Heart left ventricle (tissue), 16 donors: ENCODE measurements around the gene SLC43A3. TPM values are rescaled to one million over a fixed set of nuclear protein-coding genes. Genes with fewer than 3 reads are reported as not detected.
"Not testable (repeated sequence)": the region's sequence is repeated elsewhere in the genome, so short reads cannot be mapped to it uniquely, and the experiment has no call there.

Experiments
- ATAC-seq, 4 donors: fragments of 200-7000 bp; cut with Tn5 transposase; one replicate each; pipeline ENCODE4 v1.9.1; 2020 to 2022; ENCODE audit warnings: moderate library complexity in 4 of 4, mild to moderate bottlenecking in 3 of 4, moderate number of reproducible peaks in 1 of 4
- DNase-seq, 5 donors: peaks; one replicate each; pipeline ENCODE4 v3.0.0-alpha.2; 2020
- H3K27ac ChIP-seq, 12 donors: fragments of 200-600 bp; sonication (generic) in 4 of 12; one replicate each; pipeline versions ENCODE4 v1.5.0 to v1.8.0; 2016 to 2022; ENCODE audit warnings: mild to moderate bottlenecking in 2 of 12
- H3K27me3 ChIP-seq, 9 donors: fragments of 200-600 bp; sonication (generic) in 2 of 9; one replicate each; pipeline versions ENCODE4 v1.5.1 to v1.8.0; 2016 to 2022; ENCODE audit warnings: mild to moderate bottlenecking in 3 of 9
- H3K36me3 ChIP-seq, 9 donors: fragments of 200-600 bp; sonication (generic) in 2 of 9; one replicate each; pipeline versions ENCODE4 v1.5.0 to v1.8.0; 2018 to 2022; ENCODE audit warnings: mild to moderate bottlenecking in 2 of 9
- H3K4me1 ChIP-seq, 12 donors: fragments of 200-600 bp; sonication (generic) in 4 of 12; one replicate each; pipeline versions ENCODE4 v1.5.0 to v1.8.0; 2016 to 2022; ENCODE audit warnings: mild to moderate bottlenecking in 3 of 12
- H3K4me3 ChIP-seq, 12 donors: fragments of 200-600 bp; sonication (generic) in 4 of 12; one replicate each; pipeline versions ENCODE4 v1.5.0 to v1.8.0; 2017 to 2022; ENCODE audit warnings: mild to moderate bottlenecking in 9 of 12, moderate library complexity in 4 of 12
- H3K9me3 ChIP-seq, 12 donors: fragments of 200-600 bp; sonication (generic) in 4 of 12; one replicate each; pipeline versions ENCODE4 v1.5.0 to v1.8.0; 2016 to 2022; ENCODE audit warnings: mild to moderate bottlenecking in 1 of 12
- CTCF ChIP-seq, 12 donors: fragments of 200-600 bp; sonication (generic) in 4 of 12; IDR thresholded peaks; one replicate each; pipeline versions ENCODE4 v1.5.0 to v1.8.0; 2018 to 2022; ENCODE audit warnings: antibody characterized with exemption in 12 of 12, mild to moderate bottlenecking in 5 of 12
- POLR2A ChIP-seq, 2 donors: fragments of 450-650 bp; IDR thresholded peaks; one replicate each; pipeline ENCODE4 v1.6.1; 2017; ENCODE audit warnings: antibody characterized with exemption in 2 of 2, mild to moderate bottlenecking in 2 of 2, moderate library complexity in 2 of 2
- WGBS, 4 donors: extraction: QIAGEN DNeasy Blood & Tissue Kit in 2 of 4; methylation state at CpG; one replicate each; pipeline versions ENCODE4 v1.1.5 to v1.1.7; 2013 to 2018; 5-methylcytosine and 5-hydroxymethylcytosine counted together
- intact Hi-C, 10 donors: fragments of 100-400 bp; cut with DNase I; formaldehyde crosslinking; loops; one replicate each; pipeline versions ENCODE4 v1.11.1 to v1.14.2; 2022
- polyA plus RNA-seq, 2 donors: library from polyadenylated mRNA; stranded (reverse); fragments of 200-250 nt; gene quantifications; one replicate each; pipeline ENCODE4 v1.2.3, GENCODE V29; 2013
- total RNA-seq, 9 donors: library from RNA; depleted of rRNA in 2 of 9; stranded (reverse); fragments of >200 nt in 2 of 9; fragmentation: NEBNext Ultra II Directional in 3 of 9; extraction: Animal tissue kit (Norgen Biotek cat#: 25700) in 3 of 9; gene quantifications; one replicate each; pipeline versions ENCODE4 v1.1.0 to v1.2.4, GENCODE V29; 2016 to 2023
- donor health status: ischemic (EF 13 %, LVEDD 7.1; RV severe dilation, severe dysfunction).
- donor health status: healthy with polysubstance abuse.
- donor health status: DM: no; HTN: yes; CAD: no.
- donor health status: DM: no; HTN: no; CAD: no.
- donor health status: ischemic (EF 25% LVEDD 6.9; RV normal size, moderate dysfunction).
- donor health status: ischemic (EF 25% LVEDD 5.7; RV mildly dilated, moderate dysfunction).
- donor health status: healthy.
- donor health status: DM: yes; HTN: yes; CAD: no.
- donor health status: ischemic (EF 35%, LVEDD 5.7; RV mildly dilated, moderate dysfunction).
- donor health status: nonischemic (EF 11% LVEDD 7.7; RV severe dilation, severe dysfunction).
- donor health status: DM: yes; HTN: yes; CAD: no.
- donor health status: PGD.
- donor health status: ischemic (EF 29% LVEDD 5.4; RV normal size, mild dysfunction).
- donor health status: nonischemic (EF 23%, LVEDD 6.1; RV moderate dilation, normal function).

SLC43A3 gene
- total and polyA plus RNA-seq, 11 donors = 13.5 to 56.9 (median 23.6) TPM

DNA sequence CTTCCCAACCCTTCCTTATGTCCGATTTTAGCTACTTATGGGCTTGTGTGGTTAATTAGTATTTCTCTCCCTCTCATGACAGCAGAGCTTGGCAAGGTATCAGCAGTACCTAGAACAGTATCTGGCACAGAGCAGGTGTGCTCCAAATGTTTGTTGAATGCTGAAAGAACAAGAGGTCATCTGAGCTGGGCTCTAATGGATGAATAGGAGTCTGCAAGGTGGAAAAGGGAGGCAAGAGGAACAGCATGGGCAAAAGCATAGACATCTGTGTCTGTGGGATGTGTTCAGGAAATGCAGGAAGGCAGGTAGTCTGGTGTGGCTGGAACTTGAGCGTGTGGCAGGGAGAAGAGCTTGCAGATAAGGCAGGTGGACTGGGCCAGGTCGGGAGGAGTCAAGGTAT is 65.0 kb downstream of the SLC43A3 start:
- intact Hi-C loops = no loop called here
- TF ChIP-seq POLR2A (IDR thresholded peaks at IDR 0.05) = no peak
- no peak for TF ChIP-seq CTCF (IDR thresholded peaks at IDR 0.05)
- peaks cover 0 to 23% (median 12%) of the 10 kb centered on the region in 12 donors for H3K4me1 ChIP-seq
- peaks cover 0 to 4% (median 0%) of the 10 kb centered on the region in 9 donors for H3K27me3 ChIP-seq
- 84 to 91% (median 87%) methylated on average over 3 of the region's 3 CpGs for WGBS, 4 donors
- no peaks in the 10 kb centered on the region for H3K36me3 ChIP-seq
- ATAC-seq (no peak), DNase-seq (no peak)
- H3K4me3 ChIP-seq = no peak overlapping the region
- no peaks in the 10 kb centered on the region for H3K9me3 ChIP-seq
- H3K27ac ChIP-seq = no peak overlapping the region

- H3K4me3 ChIP-seq, H3K9me3 ChIP-seq, intact Hi-C loops, DNase-seq, H3K27ac ChIP-seq, H3K36me3 ChIP-seq, ATAC-seq, H3K27me3 ChIP-seq: not testable (repeated sequence)
- H3K4me1 ChIP-seq = peaks cover 0 to 23% (median 14%) of the 10 kb centered on the region in 12 donors
Measured at GRCh38 chr11:57361420-57361819, 65.5 kb downstream of the SLC43A3 start.

GRCh38 chr11:57360991-57361390 is 65.9 kb downstream of the SLC43A3 start:
- Histone ChIP-seq H3K9me3 (no peaks in the 10 kb centered on the region), H3K4me3 (no peak overlapping the region), H3K4me1 (peaks cover 0 to 23% (median 14%) of the 10 kb centered on the region in 12 donors), H3K27me3 (peaks cover 0 to 4% (median 0%) of the 10 kb centered on the region in 9 donors), H3K36me3 (no peaks in the 10 kb centered on the region), H3K27ac (no peak overlapping the region)
- WGBS, 4 donors = 93 to 96% (median 94%) methylated on average over 8 of the region's 8 CpGs
- intact Hi-C loops = no loop called here
- TF ChIP-seq CTCF (IDR thresholded peaks at IDR 0.05) (no peak), POLR2A (IDR thresholded peaks at IDR 0.05) (no peak)
- no peak for ATAC-seq
- DNase-seq = no peak

GRCh38 chr11:57359896-57360690 is 66.8 kb downstream of the SLC43A3 start:
- TF ChIP-seq CTCF (IDR thresholded peaks at IDR 0.05) (no peak), POLR2A (IDR thresholded peaks at IDR 0.05) (no peak)
- Histone ChIP-seq H3K36me3 (no peaks in the 10 kb centered on the region), H3K27ac (no peak overlapping the region), H3K27me3 (peaks cover 0 to 4% (median 0%) of the 10 kb centered on the region in 9 donors), H3K4me3 (no peak overlapping the region), H3K9me3 (no peaks in the 10 kb centered on the region), H3K4me1 (peaks cover 0 to 23% (median 14%) of the 10 kb centered on the region in 12 donors)
- 91 to 93% (median 92%) methylated on average over 9 of the region's 9 CpGs for WGBS, 4 donors
- no peak for DNase-seq
- ATAC-seq = no peak
- intact Hi-C loops = loop anchor here in 1 of 10 donors (10.0 kb wide), 1 partner anchor 515 kb away; no protein-coding TSS in a partner anchor
